ENCODE data around the gene SNAPIN. TPM values are rescaled to one million over a fixed set of nuclear protein-coding genes. Genes with fewer than 3 reads are reported as not detected.

SNAPIN gene
- total RNA-seq, 1 donor from 2014 or later = 50.4 TPM

DNA sequence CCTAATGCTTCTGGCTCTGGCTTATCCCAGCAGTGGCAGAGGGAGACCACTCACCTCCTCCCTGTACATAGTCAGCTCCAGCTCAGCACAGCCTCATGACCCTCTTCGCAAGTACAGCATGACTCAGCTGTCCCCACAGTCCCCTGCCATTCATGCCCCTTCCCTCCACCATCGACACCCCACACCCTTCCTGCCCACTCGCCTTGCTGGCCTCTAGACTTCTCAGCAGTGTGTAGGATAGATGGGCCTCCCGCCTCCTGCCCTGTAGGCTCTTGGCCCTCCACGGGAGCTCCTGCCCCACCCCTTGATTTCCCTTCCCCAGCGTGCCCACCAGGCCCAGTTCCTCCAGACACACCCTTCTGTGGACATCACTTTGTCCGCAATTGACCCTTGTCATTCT, 29.8 kb downstream of the SNAPIN start:
- Mint-ChIP-seq H3K27me3 (peaks cover 19% of the 10 kb centered on the region), H3K36me3 (ENCODE audit: low read depth) (no peaks in the 10 kb centered on the region), H3K4me3 (no peak overlapping the region), H3K27ac (no peak overlapping the region), H3K4me1 (peaks cover 7% of the 10 kb centered on the region), H3K9me3 (no peaks in the 10 kb centered on the region)
- ChIA-PET CTCF (no interaction called here), POLR2A (no interaction called here)
- DNase-seq = no peak
- ATAC-seq (ENCODE audit: low read depth) = no peak
- intact Hi-C loops (cut with micrococcal nuclease) = no loop called here
- TF ChIP-seq, protein P1, sequence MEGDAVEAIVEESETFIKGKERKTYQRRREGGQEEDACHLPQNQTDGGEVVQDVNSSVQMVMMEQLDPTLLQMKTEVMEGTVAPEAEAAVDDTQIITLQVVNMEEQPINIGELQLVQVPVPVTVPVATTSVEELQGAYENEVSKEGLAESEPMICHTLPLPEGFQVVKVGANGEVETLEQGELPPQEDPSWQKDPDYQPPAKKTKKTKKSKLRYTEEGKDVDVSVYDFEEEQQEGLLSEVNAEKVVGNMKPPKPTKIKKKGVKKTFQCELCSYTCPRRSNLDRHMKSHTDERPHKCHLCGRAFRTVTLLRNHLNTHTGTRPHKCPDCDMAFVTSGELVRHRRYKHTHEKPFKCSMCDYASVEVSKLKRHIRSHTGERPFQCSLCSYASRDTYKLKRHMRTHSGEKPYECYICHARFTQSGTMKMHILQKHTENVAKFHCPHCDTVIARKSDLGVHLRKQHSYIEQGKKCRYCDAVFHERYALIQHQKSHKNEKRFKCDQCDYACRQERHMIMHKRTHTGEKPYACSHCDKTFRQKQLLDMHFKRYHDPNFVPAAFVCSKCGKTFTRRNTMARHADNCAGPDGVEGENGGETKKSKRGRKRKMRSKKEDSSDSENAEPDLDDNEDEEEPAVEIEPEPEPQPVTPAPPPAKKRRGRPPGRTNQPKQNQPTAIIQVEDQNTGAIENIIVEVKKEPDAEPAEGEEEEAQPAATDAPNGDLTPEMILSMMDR (IDR thresholded peaks at IDR 0.05) = no peak

DNA sequence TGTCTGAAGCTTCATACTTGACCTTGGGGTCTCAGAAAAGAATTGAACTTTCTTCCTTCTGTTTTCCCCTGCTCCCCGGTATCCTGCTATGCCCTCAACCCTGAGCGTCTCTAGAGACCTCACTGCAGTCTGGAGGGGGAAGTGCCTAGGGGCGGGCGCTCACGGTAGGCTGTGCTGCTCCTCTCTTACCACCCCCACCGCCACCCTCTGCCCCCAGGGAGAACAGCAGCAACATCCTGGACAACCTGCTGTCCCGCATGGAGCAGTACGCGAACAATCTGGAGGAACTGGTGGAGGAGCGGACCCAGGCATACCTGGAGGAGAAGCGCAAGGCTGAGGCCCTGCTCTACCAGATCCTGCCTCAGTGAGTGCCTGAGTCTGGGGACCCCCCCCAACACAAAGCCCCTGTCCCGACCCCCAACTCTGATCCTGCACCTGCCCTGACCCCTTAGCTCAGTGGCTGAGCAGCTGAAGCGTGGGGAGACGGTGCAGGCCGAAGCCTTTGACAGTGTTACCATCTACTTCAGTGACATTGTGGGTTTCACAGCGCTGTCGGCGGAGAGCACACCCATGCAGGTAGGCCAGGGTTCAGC, 30.3 kb downstream of the SNAPIN start:
- peaks cover 7% of the 10 kb centered on the region for H3K4me1 Mint-ChIP-seq
- CTCF ChIA-PET = no interaction called here
- H3K9me3 Mint-ChIP-seq = no peaks in the 10 kb centered on the region
- no peak overlapping the region for H3K27ac Mint-ChIP-seq
- no peak overlapping the region for H3K4me3 Mint-ChIP-seq
- DNase-seq (no peak), ATAC-seq (ENCODE audit: low read depth) (no peak)
- no peaks in the 10 kb centered on the region for H3K36me3 Mint-ChIP-seq (ENCODE audit: low read depth)
- POLR2A ChIA-PET = no interaction called here
- intact Hi-C loops (cut with micrococcal nuclease) = no loop called here
- TF ChIP-seq, protein P1 (IDR thresholded peaks at IDR 0.05) = no peak
- peaks cover 17% of the 10 kb centered on the region for H3K27me3 Mint-ChIP-seq

DNA sequence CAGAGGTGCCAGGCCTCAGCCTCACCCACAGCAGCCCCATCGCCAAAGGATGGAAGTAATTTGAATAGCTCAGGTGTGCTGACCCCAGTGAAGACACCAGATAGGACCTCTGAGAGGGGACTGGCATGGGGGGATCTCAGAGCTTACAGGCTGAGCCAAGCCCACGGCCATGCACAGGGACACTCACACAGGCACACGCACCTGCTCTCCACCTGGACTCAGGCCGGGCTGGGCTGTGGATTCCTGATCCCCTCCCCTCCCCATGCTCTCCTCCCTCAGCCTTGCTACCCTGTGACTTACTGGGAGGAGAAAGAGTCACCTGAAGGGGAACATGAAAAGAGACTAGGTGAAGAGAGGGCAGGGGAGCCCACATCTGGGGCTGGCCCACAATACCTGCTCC, 35.0 kb downstream of the SNAPIN start:
- H3K36me3 Mint-ChIP-seq (ENCODE audit: low read depth) = no peaks in the 10 kb centered on the region
- TF ChIP-seq, protein P1 (IDR thresholded peaks at IDR 0.05) = no peak
- intact Hi-C loops (cut with micrococcal nuclease) = no loop called here

DNA sequence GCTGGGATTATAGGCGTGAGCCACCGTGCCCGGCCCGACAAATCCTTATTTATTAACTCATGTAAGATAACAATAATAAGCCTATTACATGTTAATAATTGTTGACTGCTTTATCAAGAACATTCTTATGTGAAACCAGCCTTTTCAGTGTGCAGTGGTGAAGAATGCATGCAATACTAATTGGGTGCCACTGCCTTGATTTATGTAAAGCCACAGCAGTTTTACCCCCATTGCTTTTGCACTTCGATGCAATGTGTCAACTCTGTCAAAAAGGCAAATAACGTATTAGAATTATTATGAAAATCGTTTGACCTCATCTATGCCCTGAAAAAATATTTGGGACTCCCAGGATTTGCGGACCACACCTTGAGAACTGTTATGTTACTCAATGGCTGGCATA, 38.2 kb downstream of the SNAPIN start:
- ChIA-PET CTCF (no interaction called here), POLR2A (interaction anchor here (1.1 kb wide), 1 partner anchor 294 kb away, joined by 3 read pairs; the partner anchor contains the start of gene RPS27)
- intact Hi-C loops (cut with micrococcal nuclease) = no loop called here
- Mint-ChIP-seq H3K9me3 (no peaks in the 10 kb centered on the region), H3K4me1 (peaks cover 4% of the 10 kb centered on the region), H3K36me3 (ENCODE audit: low read depth) (no peaks in the 10 kb centered on the region), H3K27me3 (no peaks in the 10 kb centered on the region), H3K27ac (no peak overlapping the region), H3K4me3 (no peak overlapping the region)
- TF ChIP-seq, protein P1 (IDR thresholded peaks at IDR 0.05) = no peak
- DNase-seq (no peak), ATAC-seq (ENCODE audit: low read depth) (no peak)

More for the DNA sequence above, 35.0 kb downstream of the SNAPIN start:
- ChIA-PET POLR2A (no interaction called here), CTCF (no interaction called here)
- H3K4me1 Mint-ChIP-seq = peaks cover 7% of the 10 kb centered on the region
- DNase-seq = no peak
- no peak overlapping the region for H3K4me3 Mint-ChIP-seq
- H3K27me3 Mint-ChIP-seq = peaks cover 2% of the 10 kb centered on the region
- no peak overlapping the region for H3K27ac Mint-ChIP-seq
- no peak for ATAC-seq (ENCODE audit: low read depth)
- H3K9me3 Mint-ChIP-seq = no peaks in the 10 kb centered on the region

DNA sequence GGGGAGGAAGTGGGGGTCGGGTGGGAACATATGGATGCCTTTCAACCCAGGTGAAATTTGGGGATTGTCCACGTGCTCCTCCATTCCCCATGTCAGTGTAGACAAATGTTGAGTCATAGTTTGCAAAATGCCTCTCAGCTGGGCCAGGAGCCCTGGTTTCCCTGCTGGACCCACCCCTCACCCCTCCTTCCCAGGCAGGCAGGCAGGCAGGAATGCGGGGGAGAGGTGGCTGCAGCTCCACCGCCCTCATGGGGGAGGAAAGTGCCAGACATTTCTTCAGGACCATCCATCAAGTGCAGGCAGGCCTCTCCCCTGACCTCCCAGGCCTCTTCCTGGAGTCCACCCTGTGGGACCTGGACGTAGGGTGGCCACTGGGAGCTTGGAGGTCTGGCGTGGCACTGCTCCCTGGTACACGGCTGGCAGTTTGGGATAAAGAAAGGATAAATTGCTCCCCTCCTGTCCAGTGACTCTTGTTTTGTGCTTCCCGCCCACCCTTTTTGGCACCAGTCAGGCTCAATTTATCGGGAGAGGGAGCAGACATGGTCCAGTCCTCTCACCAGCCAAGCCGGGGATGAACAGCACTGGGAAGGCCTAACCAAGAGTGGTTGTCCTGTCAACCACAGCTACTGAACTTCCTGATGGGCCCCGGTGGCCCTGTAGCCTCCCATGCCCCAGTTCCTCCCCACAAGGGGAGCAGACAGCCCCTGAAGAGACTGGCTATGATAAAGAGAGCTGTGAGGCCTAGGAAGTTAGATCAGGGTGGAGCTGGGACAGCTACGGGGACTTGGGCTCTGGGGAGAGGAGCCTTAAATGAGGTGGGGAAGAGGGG, 38.9 kb downstream of the SNAPIN start:
- H3K27ac Mint-ChIP-seq = no peak overlapping the region
- CTCF ChIA-PET = interaction anchor here (1.0 kb wide), 1 partner anchor 17 kb away, joined by 3 read pairs; no protein-coding TSS in a partner anchor
- H3K9me3 Mint-ChIP-seq = no peaks in the 10 kb centered on the region
- TF ChIP-seq, protein P1 (IDR thresholded peaks at IDR 0.05) = no peak
- peak overlapping the region; percentile 57 for H3K4me3 Mint-ChIP-seq
- no peak for ATAC-seq (ENCODE audit: low read depth)
- H3K27me3 Mint-ChIP-seq = no peaks in the 10 kb centered on the region
- intact Hi-C loops (cut with micrococcal nuclease) = no loop called here
- POLR2A ChIA-PET = interaction anchor here (0.5 kb wide), 1 partner anchor 35 kb away, joined by 3 read pairs; no protein-coding TSS in a partner anchor
- H3K4me1 Mint-ChIP-seq = peaks cover 4% of the 10 kb centered on the region
- no peaks in the 10 kb centered on the region for H3K36me3 Mint-ChIP-seq (ENCODE audit: low read depth)
- DNase-seq = no peak
